Activated CD4-positive, alpha-beta memory T cell treated with anti-CD3 and anti-CD28 coated beads for 36 hours (primary cell): ENCODE results near the gene TEDC1. TPM values are rescaled to one million over a fixed set of nuclear protein-coding genes. Genes with fewer than 3 reads are reported as not detected.

Experiments
- CTCF ChIA-PET: fragments of 350-600 bp; sonication (Branson Sonifier 250); formaldehyde crosslinking; loops from one replicate; lab custom pipeline; 2021; ENCODE audit warnings: antibody characterized with exemption, inconsistent platforms; lab: Charles Lee
- POLR2A ChIA-PET: fragments of 350-600 bp; sonication (Branson Sonifier 250); formaldehyde crosslinking; loops from one replicate; lab custom pipeline; 2021; ENCODE audit warnings: antibody characterized with exemption; lab: Charles Lee
- DNase-seq: peaks from one replicate; pipeline ENCODE4 v3.0.0-alpha.2; 2020
- H3K27ac Mint-ChIP-seq: one replicate; pipeline ENCODE4 v1.8.0; 2021; ENCODE audit warnings: mixed read lengths
- H3K27me3 Mint-ChIP-seq: one replicate; pipeline ENCODE4 v1.8.0; 2021; ENCODE audit warnings: mixed read lengths
- H3K36me3 Mint-ChIP-seq: one replicate; pipeline ENCODE4 v1.8.0; 2021; ENCODE audit warnings: mixed read lengths
- H3K4me1 Mint-ChIP-seq: one replicate; pipeline ENCODE4 v1.8.0; 2021; ENCODE audit warnings: low read depth, mixed read lengths
- H3K4me3 Mint-ChIP-seq: one replicate; pipeline ENCODE4 v1.8.0; 2021; ENCODE audit warnings: mild to moderate bottlenecking, mixed read lengths
- H3K9me3 Mint-ChIP-seq: one replicate; pipeline ENCODE4 v1.8.0; 2021; ENCODE audit warnings: mixed read lengths
- intact Hi-C: fragments of 100-400 bp; cut with micrococcal nuclease; formaldehyde crosslinking; loops from one replicate; pipeline ENCODE4 v1.15.1; 2023
- total RNA-seq, 2 experiments: library from RNA; stranded (reverse); gene quantifications; one replicate each; pipeline ENCODE4 v1.2.3, GENCODE V29; 2021

TEDC1 gene
- total RNA-seq, 2 experiments from 2014 or later = 40.2 to 44.8 TPM

DNA sequence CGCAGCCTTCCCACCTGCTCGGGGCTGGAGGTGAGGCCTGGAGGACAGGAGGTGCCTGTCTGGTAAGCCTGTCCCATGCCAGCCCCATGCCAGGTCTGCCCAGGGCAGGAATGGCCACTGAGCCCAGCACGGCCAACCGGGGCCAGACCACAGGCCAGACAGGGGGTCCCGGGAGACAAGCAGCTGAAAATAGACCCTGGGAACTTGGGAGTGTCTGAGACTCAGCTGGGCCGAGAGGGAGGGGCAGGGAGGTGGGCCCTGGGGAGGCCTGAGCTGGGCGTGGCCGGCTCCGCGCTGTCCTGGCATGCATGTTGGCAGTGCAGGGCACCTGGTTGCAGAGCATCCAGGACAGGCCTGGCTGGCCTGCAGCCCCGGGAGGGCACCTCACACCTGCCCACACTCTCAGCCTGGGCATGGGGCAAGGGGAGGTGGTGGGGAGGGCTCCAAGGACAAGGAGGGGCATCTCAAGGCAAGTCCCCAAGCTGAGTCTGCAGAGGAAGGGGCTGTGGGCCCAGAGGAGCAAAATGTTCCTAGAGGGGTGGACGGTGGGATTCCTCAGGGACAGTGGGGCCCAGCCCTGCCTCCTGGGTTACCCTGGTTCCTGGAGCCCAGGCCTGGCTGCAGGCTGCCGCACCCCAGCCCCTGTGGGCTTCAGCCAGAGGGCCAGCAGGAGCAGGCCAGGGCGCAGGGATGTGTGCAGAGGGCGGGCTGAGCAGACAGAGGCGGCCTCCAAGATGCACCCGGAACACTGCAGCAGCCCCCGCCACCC, 7.6 kb upstream of the TEDC1 start:
- Mint-ChIP-seq H3K9me3 (no peaks in the 10 kb centered on the region), H3K36me3 (no peaks in the 10 kb centered on the region), H3K4me1 (peaks cover 59% of the 10 kb centered on the region), H3K4me3 (no peak overlapping the region), H3K27me3 (peaks cover 9% of the 10 kb centered on the region), H3K27ac (peak overlapping the region; percentile 92)
- no peak for DNase-seq
- POLR2A ChIA-PET = interaction anchor here (3.0 kb wide), 1 partner anchor 7 kb away, joined by 55 read pairs; the partner anchor contains the start of gene TEDC1
- CTCF ChIA-PET = interaction anchor here (3.2 kb wide), 1 partner anchor 7 kb away, joined by 177 read pairs; the partner anchor contains the start of gene TEDC1
- intact Hi-C loops = no loop called here

DNA sequence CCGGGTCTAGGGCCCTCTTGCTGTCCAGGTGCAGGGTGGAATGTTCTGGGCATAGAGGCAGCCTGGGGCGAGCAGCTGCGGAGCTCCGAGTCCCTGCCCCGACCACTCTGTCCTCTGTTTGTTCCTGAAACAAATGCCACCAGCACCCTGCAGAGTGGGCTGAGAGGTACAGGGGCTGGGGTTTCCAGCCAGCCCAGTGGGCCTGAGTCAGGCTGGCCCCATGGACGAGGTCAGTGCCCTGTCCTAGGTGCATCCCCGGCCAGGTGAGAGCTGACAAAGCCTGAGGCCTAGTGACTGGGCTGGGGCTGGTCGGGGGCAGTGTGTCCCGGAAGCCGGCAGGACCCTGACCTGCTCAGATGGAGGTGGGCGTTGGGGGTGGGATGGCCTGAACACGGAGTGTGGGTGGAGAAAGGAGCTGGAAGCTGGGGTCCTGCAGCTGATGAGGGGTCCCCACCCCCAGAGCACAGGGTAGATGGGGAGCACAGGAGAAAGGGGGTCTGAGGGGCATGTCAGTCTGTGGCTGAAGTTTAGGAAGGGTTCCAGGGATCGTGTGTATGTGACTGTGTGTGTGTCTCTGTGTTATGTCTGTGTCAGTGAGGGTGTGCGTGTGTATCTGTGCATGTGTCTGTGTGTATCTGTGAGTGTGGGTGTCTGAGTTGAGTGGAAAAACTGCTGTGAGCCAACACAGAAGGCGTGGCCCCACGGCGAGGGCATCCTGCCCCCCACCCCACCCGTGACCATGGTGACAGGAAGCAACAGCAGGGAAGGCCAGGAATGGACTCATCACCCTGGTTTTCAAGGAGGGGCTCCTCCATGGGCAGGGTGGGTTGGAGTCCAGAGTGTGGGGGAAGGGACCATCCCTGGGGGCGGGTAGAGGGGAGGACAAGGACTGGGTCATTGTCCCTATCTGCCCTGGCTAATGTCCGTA, 6.7 kb upstream of the TEDC1 start:
- ChIA-PET POLR2A (no interaction called here), CTCF (no interaction called here)
- Mint-ChIP-seq H3K27me3 (peaks cover 7% of the 10 kb centered on the region), H3K27ac (peak overlapping the region; percentile 72), H3K9me3 (no peaks in the 10 kb centered on the region), H3K4me1 (peaks cover 61% of the 10 kb centered on the region), H3K4me3 (no peak overlapping the region), H3K36me3 (no peaks in the 10 kb centered on the region)
- DNase-seq = peak; percentile 65
- intact Hi-C loops = no loop called here

DNA sequence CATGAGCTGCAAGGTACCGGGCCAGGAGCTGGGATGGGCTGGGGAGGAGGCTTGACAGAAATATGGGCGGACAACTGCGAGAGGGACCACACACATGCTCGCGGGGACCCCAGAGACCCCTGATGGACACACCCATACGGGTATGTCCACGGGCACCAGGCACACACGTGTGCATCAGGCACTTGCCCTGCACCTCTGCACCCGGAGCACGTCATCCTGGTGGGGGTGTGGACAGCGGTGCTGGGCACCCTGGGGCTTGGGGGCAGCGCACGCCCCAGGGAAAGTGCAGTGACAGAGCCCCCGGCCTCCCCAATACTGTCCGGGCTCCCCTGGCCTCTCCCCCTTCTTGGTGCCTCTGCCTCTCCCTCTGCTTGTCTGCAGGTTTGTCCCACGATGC, 6.1 kb upstream of the TEDC1 start:
- Mint-ChIP-seq H3K27me3 (peaks cover under 1% of the 10 kb centered on the region), H3K4me3 (no peak overlapping the region), H3K4me1 (peaks cover 59% of the 10 kb centered on the region), H3K27ac (peak overlapping the region; percentile 72), H3K36me3 (peaks cover 2% of the 10 kb centered on the region), H3K9me3 (no peaks in the 10 kb centered on the region)
- ChIA-PET POLR2A (interaction anchor here (0.7 kb wide), 1 partner anchor 218 kb away, joined by 3 read pairs; no protein-coding TSS in a partner anchor), CTCF (no interaction called here)
- intact Hi-C loops = no loop called here
- DNase-seq = no peak

DNA sequence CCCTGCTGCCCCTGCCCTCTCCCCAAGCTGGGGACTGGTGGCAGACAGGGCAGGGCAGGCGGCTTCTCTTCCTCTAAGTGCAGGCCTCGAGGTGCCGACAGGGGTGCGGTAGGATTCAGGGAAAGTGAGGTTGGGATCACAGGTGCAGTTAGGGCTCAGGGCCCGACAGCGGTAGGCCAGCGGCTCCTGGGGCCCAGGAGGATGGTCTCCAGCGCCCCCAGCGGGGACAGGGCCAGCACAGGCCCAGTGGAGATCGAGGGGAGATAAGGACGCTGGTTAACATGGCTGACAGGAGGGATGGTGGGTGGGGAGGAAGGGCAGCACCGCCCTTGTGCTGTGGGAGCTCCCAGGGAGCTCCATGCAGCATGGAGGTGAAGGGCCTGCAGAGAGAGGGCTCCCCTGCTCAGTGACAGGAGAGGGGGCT, 5.3 kb upstream of the TEDC1 start:
- DNase-seq = peak; percentile 72
- peak overlapping the region; percentile 49 for H3K4me3 Mint-ChIP-seq
- CTCF ChIA-PET = interaction anchor here (0.6 to 1.1 kb wide), 3 partner anchors 37 to 115 kb away, joined by 3 to 4 read pairs (median 3); no protein-coding TSS in a partner anchor
- peak overlapping the region; percentile 52 for H3K27ac Mint-ChIP-seq
- H3K36me3 Mint-ChIP-seq = peaks cover 2% of the 10 kb centered on the region
- POLR2A ChIA-PET = interaction anchor here (0.7 kb wide), 1 partner anchor 219 kb away, joined by 3 read pairs; no protein-coding TSS in a partner anchor
- H3K4me1 Mint-ChIP-seq = peaks cover 54% of the 10 kb centered on the region
- H3K27me3 Mint-ChIP-seq = no peaks in the 10 kb centered on the region
- intact Hi-C loops = no loop called here
- no peaks in the 10 kb centered on the region for H3K9me3 Mint-ChIP-seq

DNA sequence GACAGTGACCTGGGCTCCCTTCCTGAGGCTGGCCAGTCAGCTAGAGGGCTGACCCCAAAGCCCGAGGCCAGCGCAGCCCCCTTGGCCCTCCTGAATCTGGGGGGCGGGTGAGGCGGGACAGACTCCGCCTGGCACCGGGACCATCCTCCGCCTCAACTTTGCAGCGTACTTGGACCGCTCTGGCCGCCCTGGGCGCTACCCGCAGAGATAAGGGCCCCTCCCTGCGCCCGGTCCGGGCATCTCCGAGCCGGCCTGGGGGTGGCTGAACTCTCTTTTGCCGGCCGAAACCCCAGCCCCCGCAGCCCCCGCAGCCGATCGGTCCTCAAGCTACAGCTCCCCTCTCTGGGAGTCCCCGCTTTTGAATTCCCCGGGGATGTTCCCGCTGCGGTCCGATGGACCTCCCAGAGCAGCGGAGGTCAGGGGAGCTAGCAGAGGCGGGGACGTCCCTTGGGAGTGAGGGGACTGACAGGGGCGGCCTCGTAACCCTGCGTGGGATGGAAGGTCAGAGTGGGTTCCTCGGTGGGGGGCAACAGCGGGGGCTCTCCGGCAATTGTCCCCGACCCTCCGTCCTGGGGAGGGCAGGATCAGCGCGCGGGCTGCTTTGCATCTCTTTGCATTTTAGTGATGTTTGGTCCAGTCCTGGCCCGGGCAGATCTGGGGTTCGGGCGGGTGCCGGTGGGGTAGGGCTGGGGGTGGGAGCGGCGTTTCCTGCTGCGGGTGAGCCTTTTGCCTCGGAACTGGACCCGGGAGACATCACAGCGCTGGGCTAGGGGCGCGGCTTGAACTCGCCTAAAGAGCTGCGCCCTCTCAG, 4.7 kb upstream of the TEDC1 start, which contains the start of gene CRIP1:
Gene CRIP1, plus strand, starts transcription at position 724 of the 811 bp plus-strand sequence. CDS start 374 bp downstream, outside the sequence.
- H3K36me3 Mint-ChIP-seq = peaks cover 2% of the 10 kb centered on the region
- H3K4me3 Mint-ChIP-seq = peak within 1 kb of the TSS; percentile 80
- no peaks in the 10 kb centered on the region for H3K27me3 Mint-ChIP-seq
- H3K9me3 Mint-ChIP-seq = no peaks in the 10 kb centered on the region
- ChIA-PET CTCF (interaction anchor here (0.6 to 1.1 kb wide), 3 partner anchors 38 to 116 kb away, joined by 3 to 4 read pairs (median 3); no protein-coding TSS in a partner anchor), POLR2A (no interaction called here)
- no peak for DNase-seq
- peaks cover 47% of the 10 kb centered on the region for H3K4me1 Mint-ChIP-seq
- intact Hi-C loops = no loop called here
- H3K27ac Mint-ChIP-seq = peak within 1 kb of the TSS; percentile 75

DNA sequence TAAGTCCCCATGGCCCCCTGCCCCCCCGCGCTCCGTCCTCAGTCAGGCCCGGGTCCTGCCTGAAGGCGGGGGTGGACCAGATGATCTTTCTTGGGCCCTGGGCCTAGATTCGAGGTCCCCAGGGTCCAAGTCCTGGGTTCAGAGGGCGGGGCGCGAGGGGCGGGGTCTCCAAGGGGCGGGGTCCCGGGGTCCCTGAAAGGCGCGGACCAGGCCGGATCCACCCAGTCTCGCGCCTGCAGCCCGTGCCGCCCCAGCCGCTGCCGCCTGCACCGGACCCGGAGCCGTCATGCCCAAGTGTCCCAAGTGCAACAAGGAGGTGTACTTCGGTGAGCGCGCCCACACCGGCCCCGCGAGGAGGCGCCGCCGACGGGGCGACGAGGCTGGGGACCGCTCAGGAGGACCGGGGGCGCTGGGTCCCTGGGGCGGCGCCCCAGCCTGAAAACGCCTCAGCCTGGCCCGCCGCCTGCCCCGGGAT, 4.0 kb upstream of the TEDC1 start:
- POLR2A ChIA-PET = no interaction called here
- Mint-ChIP-seq H3K9me3 (no peaks in the 10 kb centered on the region), H3K27ac (peak overlapping the region; percentile 75), H3K27me3 (no peaks in the 10 kb centered on the region), H3K36me3 (peaks cover 2% of the 10 kb centered on the region), H3K4me3 (peak overlapping the region; percentile 80), H3K4me1 (peaks cover 46% of the 10 kb centered on the region)
- CTCF ChIA-PET = no interaction called here
- intact Hi-C loops = no loop called here
- peak; percentile 70 for DNase-seq

DNA sequence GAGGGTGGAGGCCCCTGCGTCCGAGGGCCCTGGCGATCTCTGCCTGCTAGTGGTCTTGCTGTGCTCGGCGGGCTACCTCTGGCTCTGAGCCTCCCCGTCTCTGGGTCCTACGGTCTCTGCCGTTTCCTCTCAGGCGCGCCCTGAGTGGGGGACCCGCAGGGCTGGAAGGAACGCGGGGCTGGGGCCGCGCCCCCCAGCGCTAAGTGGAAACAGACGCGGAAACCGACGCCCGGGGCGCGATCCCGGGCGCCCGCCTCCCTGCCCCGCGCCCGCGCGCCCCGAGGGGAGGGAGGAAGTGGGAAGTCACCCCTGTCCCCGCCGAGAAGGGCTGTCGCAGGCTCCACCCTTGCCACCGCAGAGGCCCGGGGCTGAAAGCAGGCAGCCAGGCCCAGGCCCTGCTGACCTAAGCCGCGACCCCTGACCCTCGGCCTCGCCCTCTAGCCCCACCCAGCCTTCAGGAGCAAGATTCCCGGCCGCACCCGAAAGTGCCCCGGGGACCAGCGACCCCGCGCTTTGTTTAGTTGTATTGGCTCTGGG, 3.5 kb upstream of the TEDC1 start:
- peaks cover 2% of the 10 kb centered on the region for H3K36me3 Mint-ChIP-seq
- peak overlapping the region; percentile 80 for H3K4me3 Mint-ChIP-seq
- peak overlapping the region; percentile 75 for H3K27ac Mint-ChIP-seq
- H3K4me1 Mint-ChIP-seq = peaks cover 43% of the 10 kb centered on the region
- H3K27me3 Mint-ChIP-seq = no peaks in the 10 kb centered on the region
- POLR2A ChIA-PET = no interaction called here
- DNase-seq = peak; percentile 78
- intact Hi-C loops = no loop called here
- CTCF ChIA-PET = interaction anchor here (3.6 kb wide), 1 partner anchor 116 kb away, joined by 138 read pairs; no protein-coding TSS in a partner anchor
- H3K9me3 Mint-ChIP-seq = no peaks in the 10 kb centered on the region

DNA sequence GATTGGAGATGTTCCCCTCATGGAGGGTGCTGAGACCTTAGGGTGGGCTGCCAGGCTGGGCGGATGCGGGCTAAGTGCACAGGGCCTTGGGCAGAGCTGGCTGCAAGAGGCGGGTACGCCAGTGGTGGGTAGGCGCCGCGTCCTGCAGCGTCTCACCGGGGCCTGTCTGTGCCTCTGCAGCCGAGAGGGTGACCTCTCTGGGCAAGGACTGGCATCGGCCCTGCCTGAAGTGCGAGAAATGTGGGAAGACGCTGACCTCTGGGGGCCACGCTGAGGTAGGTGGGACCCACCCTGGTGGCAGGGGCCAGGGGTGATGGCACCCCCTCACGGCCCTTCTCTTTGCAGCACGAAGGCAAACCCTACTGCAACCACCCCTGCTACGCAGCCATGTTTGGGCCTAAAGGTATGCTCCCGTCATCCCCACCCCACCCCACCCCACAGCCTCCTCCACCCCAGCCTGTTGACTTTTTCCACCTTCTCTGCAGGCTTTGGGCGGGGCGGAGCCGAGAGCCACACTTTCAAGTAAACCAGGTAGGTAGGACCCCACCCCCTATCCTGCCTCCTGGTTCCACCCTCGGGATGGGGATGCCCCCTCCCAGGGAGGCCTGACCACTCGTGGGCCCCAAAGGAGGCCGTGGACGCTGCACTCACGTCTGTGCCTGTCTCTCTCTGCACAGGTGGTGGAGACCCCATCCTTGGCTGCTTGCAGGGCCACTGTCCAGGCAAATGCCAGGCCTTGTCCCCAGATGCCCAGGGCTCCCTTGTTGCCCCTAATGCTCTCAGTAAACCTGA, 2.9 kb upstream of the TEDC1 start:
- intact Hi-C loops = no loop called here
- Mint-ChIP-seq H3K4me3 (peak overlapping the region; percentile 80), H3K27ac (peak overlapping the region; percentile 75), H3K9me3 (no peaks in the 10 kb centered on the region), H3K27me3 (no peaks in the 10 kb centered on the region), H3K4me1 (peaks cover 36% of the 10 kb centered on the region), H3K36me3 (peaks cover 2% of the 10 kb centered on the region)
- ChIA-PET CTCF (interaction anchor here (3.4 to 4.5 kb wide), 3 partner anchors 7 to 117 kb away, joined by 23 to 177 read pairs (median 138); no protein-coding TSS in a partner anchor), POLR2A (interaction anchor here (4.9 kb wide), 1 partner anchor 7 kb away, joined by 55 read pairs; no protein-coding TSS in a partner anchor)
- DNase-seq = peak; percentile 52

DNA sequence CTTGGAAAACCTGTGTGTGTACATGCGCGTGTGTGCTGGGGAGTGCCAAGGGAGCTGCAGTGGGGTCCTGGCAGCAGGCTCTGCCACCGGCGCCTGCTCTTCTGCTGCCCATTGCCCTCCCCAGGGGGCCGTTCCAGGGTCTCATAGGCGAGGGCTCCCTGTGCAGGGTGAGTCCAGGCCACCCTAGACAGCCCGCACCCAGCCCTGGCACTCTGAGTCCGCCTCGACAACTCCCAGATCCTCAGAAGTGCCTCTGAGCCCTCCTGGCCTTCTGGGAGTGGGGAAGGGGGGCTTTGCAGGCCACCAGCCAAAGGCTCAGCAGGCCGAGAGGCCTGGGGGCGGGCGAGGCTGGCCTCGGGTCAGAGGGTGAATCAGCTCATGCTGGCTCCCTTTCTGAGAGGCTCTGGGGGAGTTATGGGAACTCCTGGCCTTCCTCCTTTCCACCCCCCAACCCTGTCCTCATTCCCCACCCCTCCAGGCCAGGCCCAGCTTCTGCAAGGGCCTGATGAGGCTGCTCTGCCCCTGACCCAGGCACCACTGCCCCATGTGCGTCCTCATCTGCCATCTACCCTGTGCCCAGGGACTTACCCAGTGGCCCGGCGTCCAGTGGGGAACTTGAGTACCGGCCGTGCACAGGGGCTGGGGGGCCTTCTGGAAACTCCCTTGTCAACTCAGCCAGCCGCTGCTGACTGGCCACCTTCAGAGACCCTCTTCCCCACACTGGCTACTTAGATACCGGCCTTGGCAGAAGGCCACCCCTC, 2.1 kb upstream of the TEDC1 start:
- peak overlapping the region; percentile 80 for H3K4me3 Mint-ChIP-seq
- H3K27ac Mint-ChIP-seq = peak overlapping the region; percentile 87
- ChIA-PET POLR2A (interaction anchor here (1.0 to 4.9 kb wide), 5 partner anchors 7 to 118 kb away, joined by 4 to 55 read pairs (median 10); no protein-coding TSS in a partner anchor), CTCF (interaction anchor here (0.8 to 4.5 kb wide), 19 partner anchors 7 to 196 kb away, joined by 3 to 177 read pairs (median 8); partner anchors contain the start of genes BRF1 and TEX22)
- intact Hi-C loops = no loop called here
- H3K4me1 Mint-ChIP-seq = peaks cover 36% of the 10 kb centered on the region
- H3K9me3 Mint-ChIP-seq = no peaks in the 10 kb centered on the region
- no peak for DNase-seq
- peaks cover 2% of the 10 kb centered on the region for H3K36me3 Mint-ChIP-seq
- no peaks in the 10 kb centered on the region for H3K27me3 Mint-ChIP-seq
